Upper lobe of left lung (tissue), 4 donors: Measurements from ENCODE around the gene STT3B.

Experiments used
- CTCF ChIP-seq, 6 experiments: fragments of 450-650 bp in 4 of 6; fragments of 200-600 bp in 2 of 6; sonication (generic) in 2 of 6; IDR thresholded peaks; one replicate each; pipeline ENCODE4 v1.5.1; 2016 to 2019; ENCODE audit warnings: antibody characterized with exemption in 6 of 6
- EP300 ChIP-seq, 4 donors: sonication (generic); formaldehyde crosslinking; IDR thresholded peaks; one replicate each; pipeline ENCODE4 v1.5.1; 2017; ENCODE audit warnings: antibody characterized with exemption in 4 of 4, control low read depth in 2 of 4
- POLR2A ChIP-seq, 4 donors: fragments of 450-650 bp; IDR thresholded peaks; one replicate each; pipeline ENCODE4 v1.5.1; 2016 to 2017; ENCODE audit warnings: antibody characterized with exemption in 4 of 4, mild to moderate bottlenecking in 2 of 4
- POLR2AphosphoS5 ChIP-seq, 2 donors: sonication (generic); formaldehyde crosslinking; IDR thresholded peaks; one replicate each; pipeline ENCODE4 v1.5.1; 2017; ENCODE audit warnings: antibody characterized with exemption in 2 of 2

- no peak for TF ChIP-seq CTCF (IDR thresholded peaks at IDR 0.05)
- no peak for TF ChIP-seq EP300 (IDR thresholded peaks at IDR 0.05)
- no peak for TF ChIP-seq POLR2A (IDR thresholded peaks at IDR 0.05)
- TF ChIP-seq POLR2AphosphoS5 (IDR thresholded peaks at IDR 0.05), result no peak
Measured at GRCh38 chr3:31600431-31600830, 67.7 kb downstream of the STT3B start.
